Body of pancreas (tissue), 4 donors: ENCODE measurements around the gene CGNL1. TPM values are rescaled to one million over a fixed set of nuclear protein-coding genes. Genes with fewer than 3 reads are reported as not detected.
A peak's percentile ranks its signal among the peaks of the same experiment; 100 is the strongest.

Source experiments
- ATAC-seq: fragments of 150-250 bp; one replicate; pipeline ENCODE4 v1.9.1; 2016
- DNase-seq, 4 donors: peaks; one replicate each; pipeline ENCODE4 v3.0.0-alpha.2; 2019
- H3K27ac ChIP-seq, 4 donors: fragments of 200-600 bp; sonication (generic); 1 replicate in 3 of 4; 2 replicates in 1 of 4; pipeline versions ENCODE4 v1.5.1 to v1.6.1; 2016 to 2019; ENCODE audit warnings: mild to moderate bottlenecking in 1 of 4, mixed read lengths in 1 of 4, moderate library complexity in 1 of 4
- H3K27me3 ChIP-seq, 2 donors: fragments of 200-600 bp; sonication (generic); one replicate each; pipeline ENCODE4 v1.6.0; 2016; ENCODE audit warnings: mild to moderate bottlenecking in 1 of 2
- H3K36me3 ChIP-seq, 2 donors: fragments of 200-600 bp; sonication (generic); replicated peaks in 1 of 2; 2 replicates each; pipeline ENCODE4 v1.5.1; 2016; ENCODE audit warnings: low read depth in 2 of 2; ENCODE audit not compliant: insufficient read depth in 1 of 2
- H3K4me1 ChIP-seq: fragments of 200-600 bp; sonication (generic); one replicate; pipeline ENCODE4 v1.6.0; 2016
- H3K4me3 ChIP-seq, 2 donors: fragments of 200-600 bp; sonication (generic); 1 replicate in 1 of 2; 2 replicates in 1 of 2; pipeline ENCODE4 v1.5.1; 2016 to 2019
- H3K9me3 ChIP-seq, 3 donors: fragments of 200-600 bp; sonication (generic); 1 replicate in 2 of 3; 2 replicates in 1 of 3; pipeline ENCODE4 v1.5.1; 2016
- CTCF ChIP-seq, 7 experiments: fragments of 450-650 bp in 4 of 7; fragments of 200-600 bp in 3 of 7; sonication (generic) in 3 of 7; IDR thresholded peaks; one replicate each; pipeline ENCODE4 v1.5.1; 2016 to 2019; ENCODE audit warnings: antibody characterized with exemption in 7 of 7
- POLR2A ChIP-seq, 3 donors: fragments of 450-650 bp; IDR thresholded peaks; one replicate each; pipeline ENCODE4 v1.6.1; 2016; ENCODE audit warnings: antibody characterized with exemption in 3 of 3, mild to moderate bottlenecking in 2 of 3
- WGBS, 2 donors: methylation state at CpG; one replicate each; pipeline ENCODE4 v1.1.5; 2017; 5-methylcytosine and 5-hydroxymethylcytosine counted together
- intact Hi-C: fragments of 100-400 bp; cut with DNase I; formaldehyde crosslinking; loops from one replicate; pipeline ENCODE4 v1.15.1; 2023
- total RNA-seq, 2 donors: library from RNA; depleted of rRNA; stranded (reverse); fragments of >200 nt; gene quantifications; one replicate each; pipeline ENCODE4 v1.1.0, GENCODE V29; 2016

The CGNL1 gene
- total RNA-seq, 2 donors from 2014 or later, result 24.7 to 30.6 TPM

GRCh38 chr15:57418635-57419034 lies 42.3 kb downstream of the CGNL1 start:
- Histone ChIP-seq H3K9me3 (no peaks in the 10 kb centered on the region), H3K4me1 (peaks cover 12% of the 10 kb centered on the region), H3K36me3 (no peaks in the 10 kb centered on the region), H3K4me3 (no peak overlapping the region), H3K27me3 (no peaks in the 10 kb centered on the region), H3K27ac (no peak overlapping the region)
- DNase-seq (no peak), ATAC-seq (no peak)
- TF ChIP-seq POLR2A (IDR thresholded peaks at IDR 0.05) (no peak), CTCF (IDR thresholded peaks at IDR 0.05) (no peak)
- intact Hi-C loops, result no loop called here
- WGBS, 2 donors, result 94% methylated on average over 13 of the region's 13 CpGs

- ATAC-seq (no peak), DNase-seq (no peak)
- H3K4me1 ChIP-seq, result peaks cover 12% of the 10 kb centered on the region
- no peaks in the 10 kb centered on the region for H3K9me3 ChIP-seq
- H3K4me3 ChIP-seq, result no peak overlapping the region
- TF ChIP-seq CTCF (IDR thresholded peaks at IDR 0.05) (no peak), POLR2A (IDR thresholded peaks at IDR 0.05) (no peak)
- H3K27me3 ChIP-seq, result no peaks in the 10 kb centered on the region
- intact Hi-C loops, result no loop called here
- no peak overlapping the region for H3K27ac ChIP-seq
- H3K36me3 ChIP-seq, result no peaks in the 10 kb centered on the region
- 79 to 95% methylated on average over 2 of the region's 2 CpGs for WGBS, 2 donors
Measured at GRCh38 chr15:57419335-57419734, 43.0 kb downstream of the CGNL1 start.

- no peak for ATAC-seq
- no peaks in the 10 kb centered on the region for H3K27me3 ChIP-seq
- H3K27ac ChIP-seq, result peak overlapping the region in 2 of 4 donors; percentile 27 to 41
- intact Hi-C loops, result no loop called here
- H3K4me1 ChIP-seq, result peaks cover 12% of the 10 kb centered on the region
- DNase-seq, result no peak
- H3K36me3 ChIP-seq, result no peaks in the 10 kb centered on the region
- no peak overlapping the region for H3K4me3 ChIP-seq
- TF ChIP-seq CTCF (IDR thresholded peaks at IDR 0.05) (no peak), POLR2A (IDR thresholded peaks at IDR 0.05) (no peak)
- 88 to 94% methylated on average over 3 of the region's 3 CpGs for WGBS, 2 donors
- H3K9me3 ChIP-seq, result no peaks in the 10 kb centered on the region
Measured at GRCh38 chr15:57421110-57421509, 44.8 kb downstream of the CGNL1 start.

GRCh38 chr15:57421551-57421950 lies 45.2 kb downstream of the CGNL1 start:
- TF ChIP-seq POLR2A (IDR thresholded peaks at IDR 0.05), result no peak
- no peak for TF ChIP-seq CTCF (IDR thresholded peaks at IDR 0.05)
- H3K27me3 ChIP-seq, result no peaks in the 10 kb centered on the region
- DNase-seq (peak in 2 of 4 donors; percentile 17), ATAC-seq (peak; percentile 42)
- intact Hi-C loops, result no loop called here
- no peak overlapping the region for H3K4me3 ChIP-seq
- 71 to 74% methylated on average over 6 of the region's 6 CpGs for WGBS, 2 donors
- no peaks in the 10 kb centered on the region for H3K36me3 ChIP-seq
- peaks cover 12% of the 10 kb centered on the region for H3K4me1 ChIP-seq
- H3K9me3 ChIP-seq, result no peaks in the 10 kb centered on the region
- H3K27ac ChIP-seq, result peak overlapping the region in 2 of 4 donors; percentile 27 to 41

- intact Hi-C loops, result no loop called here
- DNase-seq (no peak), ATAC-seq (no peak)
- Histone ChIP-seq H3K27me3 (no peaks in the 10 kb centered on the region), H3K27ac (peak overlapping the region in 1 of 4 donors; percentile 27), H3K9me3 (no peaks in the 10 kb centered on the region), H3K4me1 (peaks cover 13% of the 10 kb centered on the region), H3K4me3 (no peak overlapping the region), H3K36me3 (no peaks in the 10 kb centered on the region)
- WGBS, 2 donors, result 39 to 41% methylated on average over 2 of the region's 2 CpGs
- no peak for TF ChIP-seq CTCF (IDR thresholded peaks at IDR 0.05)
- TF ChIP-seq POLR2A (IDR thresholded peaks at IDR 0.05), result no peak
Measured at GRCh38 chr15:57422113-57422754, 45.9 kb downstream of the CGNL1 start.
